ENCODE data around the gene CHL1. TPM values are rescaled to one million over a fixed set of nuclear protein-coding genes. Genes with fewer than 3 reads are reported as not detected.

Gene CHL1
- total RNA-seq, 1 donor from 2014 or later, result 35.5 TPM

GRCh38 chr3:394775-395174 is 198.2 kb downstream of the CHL1 start:
- peaks cover 1% of the 10 kb centered on the region for H3K9me3 Mint-ChIP-seq (ENCODE audit: unreplicated experiment)
- no peak overlapping the region for H3K4me3 Mint-ChIP-seq (ENCODE audit: unreplicated experiment)
- no peaks in the 10 kb centered on the region for H3K4me1 Mint-ChIP-seq (ENCODE audit: low read depth, unreplicated experiment)
- no peak overlapping the region for H3K27ac Mint-ChIP-seq (ENCODE audit: unreplicated experiment)
- no peak for DNase-seq
- TF ChIP-seq, protein P1, sequence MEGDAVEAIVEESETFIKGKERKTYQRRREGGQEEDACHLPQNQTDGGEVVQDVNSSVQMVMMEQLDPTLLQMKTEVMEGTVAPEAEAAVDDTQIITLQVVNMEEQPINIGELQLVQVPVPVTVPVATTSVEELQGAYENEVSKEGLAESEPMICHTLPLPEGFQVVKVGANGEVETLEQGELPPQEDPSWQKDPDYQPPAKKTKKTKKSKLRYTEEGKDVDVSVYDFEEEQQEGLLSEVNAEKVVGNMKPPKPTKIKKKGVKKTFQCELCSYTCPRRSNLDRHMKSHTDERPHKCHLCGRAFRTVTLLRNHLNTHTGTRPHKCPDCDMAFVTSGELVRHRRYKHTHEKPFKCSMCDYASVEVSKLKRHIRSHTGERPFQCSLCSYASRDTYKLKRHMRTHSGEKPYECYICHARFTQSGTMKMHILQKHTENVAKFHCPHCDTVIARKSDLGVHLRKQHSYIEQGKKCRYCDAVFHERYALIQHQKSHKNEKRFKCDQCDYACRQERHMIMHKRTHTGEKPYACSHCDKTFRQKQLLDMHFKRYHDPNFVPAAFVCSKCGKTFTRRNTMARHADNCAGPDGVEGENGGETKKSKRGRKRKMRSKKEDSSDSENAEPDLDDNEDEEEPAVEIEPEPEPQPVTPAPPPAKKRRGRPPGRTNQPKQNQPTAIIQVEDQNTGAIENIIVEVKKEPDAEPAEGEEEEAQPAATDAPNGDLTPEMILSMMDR (IDR thresholded peaks at IDR 0.05; ENCODE audit: partially characterized antibody, unreplicated experiment), result no peak
- no peaks in the 10 kb centered on the region for H3K27me3 Mint-ChIP-seq (ENCODE audit: unreplicated experiment)
- no peaks in the 10 kb centered on the region for H3K36me3 Mint-ChIP-seq (ENCODE audit: unreplicated experiment)

DNA sequence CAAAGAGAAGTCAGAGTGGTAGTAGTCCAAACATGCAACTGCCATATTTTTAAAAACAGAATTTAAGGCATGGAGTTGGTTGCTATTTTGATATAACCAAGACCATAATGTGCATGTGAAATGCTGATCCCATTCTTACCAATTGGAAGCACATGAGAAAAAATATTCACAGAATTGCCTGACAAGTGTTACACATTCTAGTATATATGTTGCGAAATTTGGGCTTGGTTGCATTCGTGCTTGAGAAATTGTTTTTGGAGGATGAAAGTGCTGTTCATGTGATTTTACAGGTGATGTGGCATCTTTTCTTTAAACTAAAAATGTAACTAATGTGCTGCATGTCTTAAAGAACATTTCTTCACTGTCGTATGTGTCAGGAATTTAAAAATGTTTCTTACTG is 199.7 kb downstream of the CHL1 start:
- no peak for DNase-seq
- TF ChIP-seq, protein P1 (IDR thresholded peaks at IDR 0.05; ENCODE audit: partially characterized antibody, unreplicated experiment), result no peak
- no peaks in the 10 kb centered on the region for H3K9me3 Mint-ChIP-seq (ENCODE audit: unreplicated experiment)
- no peaks in the 10 kb centered on the region for H3K27me3 Mint-ChIP-seq (ENCODE audit: unreplicated experiment)
- H3K36me3 Mint-ChIP-seq (ENCODE audit: unreplicated experiment), result no peaks in the 10 kb centered on the region
- H3K27ac Mint-ChIP-seq (ENCODE audit: unreplicated experiment), result no peak overlapping the region
- no peak overlapping the region for H3K4me3 Mint-ChIP-seq (ENCODE audit: unreplicated experiment)
- H3K4me1 Mint-ChIP-seq (ENCODE audit: low read depth, unreplicated experiment), result no peaks in the 10 kb centered on the region

DNA sequence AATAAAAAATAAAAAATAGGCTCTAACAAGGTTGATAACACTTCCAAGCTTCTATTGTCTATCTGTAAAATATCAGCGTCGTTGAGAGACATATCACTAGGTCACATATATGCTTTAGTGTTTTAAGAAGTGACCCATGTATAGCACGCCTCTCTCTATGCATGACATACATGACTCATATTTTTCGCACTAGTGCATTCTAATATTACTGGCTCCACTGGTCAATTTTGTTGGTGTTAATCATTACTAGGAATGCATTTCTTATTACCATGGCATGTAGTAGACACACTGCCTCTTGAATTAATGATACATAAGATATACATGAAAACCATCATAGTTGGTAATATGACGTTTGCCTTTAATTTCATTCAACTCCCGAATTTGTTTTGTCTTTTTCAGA is 203.1 kb downstream of the CHL1 start:
- TF ChIP-seq, protein P1 (IDR thresholded peaks at IDR 0.05; ENCODE audit: partially characterized antibody, unreplicated experiment), result no peak
- no peak for DNase-seq
- H3K4me3 Mint-ChIP-seq (ENCODE audit: unreplicated experiment), result no peak overlapping the region
- H3K36me3 Mint-ChIP-seq (ENCODE audit: unreplicated experiment), result no peaks in the 10 kb centered on the region
- H3K27ac Mint-ChIP-seq (ENCODE audit: unreplicated experiment), result no peak overlapping the region
- no peaks in the 10 kb centered on the region for H3K27me3 Mint-ChIP-seq (ENCODE audit: unreplicated experiment)
- no peaks in the 10 kb centered on the region for H3K9me3 Mint-ChIP-seq (ENCODE audit: unreplicated experiment)
- H3K4me1 Mint-ChIP-seq (ENCODE audit: low read depth, unreplicated experiment), result no peaks in the 10 kb centered on the region

DNA sequence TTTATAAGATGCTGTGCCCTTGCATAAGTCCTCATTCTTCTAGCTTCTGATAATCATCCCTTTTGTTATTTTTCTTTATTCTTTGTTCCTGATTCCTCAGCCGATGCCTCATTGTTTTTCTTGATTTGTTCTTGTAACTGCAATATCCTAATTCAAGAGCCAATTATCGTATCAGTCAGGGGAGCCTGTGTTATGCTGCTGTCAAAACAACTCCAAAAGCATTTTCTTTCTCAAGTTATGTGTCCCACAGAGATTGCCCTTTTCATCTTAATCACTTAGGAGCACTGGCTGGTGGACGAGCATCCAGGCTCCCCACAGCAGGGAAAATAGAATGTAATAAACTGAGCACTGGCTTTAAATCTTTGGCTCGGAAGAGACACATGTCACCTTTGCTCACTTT is 207.3 kb downstream of the CHL1 start:
- no peak for DNase-seq
- no peak overlapping the region for H3K27ac Mint-ChIP-seq (ENCODE audit: unreplicated experiment)
- no peaks in the 10 kb centered on the region for H3K4me1 Mint-ChIP-seq (ENCODE audit: low read depth, unreplicated experiment)
- no peaks in the 10 kb centered on the region for H3K9me3 Mint-ChIP-seq (ENCODE audit: unreplicated experiment)
- TF ChIP-seq, protein P1 (IDR thresholded peaks at IDR 0.05; ENCODE audit: partially characterized antibody, unreplicated experiment), result no peak
- no peak overlapping the region for H3K4me3 Mint-ChIP-seq (ENCODE audit: unreplicated experiment)
- H3K27me3 Mint-ChIP-seq (ENCODE audit: unreplicated experiment), result no peaks in the 10 kb centered on the region
- H3K36me3 Mint-ChIP-seq (ENCODE audit: unreplicated experiment), result no peaks in the 10 kb centered on the region

DNA sequence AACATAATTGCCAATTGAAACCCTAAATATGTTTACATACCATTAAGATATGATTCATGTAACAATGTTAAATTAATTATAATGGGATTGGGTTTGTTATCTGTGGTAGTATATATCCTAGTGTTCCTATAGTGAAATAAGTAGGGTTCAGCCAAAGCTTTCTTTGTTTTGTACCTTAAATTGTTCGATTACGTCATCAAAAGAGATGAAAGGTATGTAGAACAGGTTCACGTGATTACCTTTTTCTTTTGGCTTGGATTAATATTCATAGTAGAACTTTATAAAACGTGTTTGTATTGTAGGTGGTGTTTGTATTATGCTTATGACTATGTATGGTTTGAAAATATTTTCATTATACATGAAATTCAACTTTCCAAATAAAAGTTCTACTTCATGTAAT is 212.4 kb downstream of the CHL1 start:
- DNase-seq, result no peak
- H3K36me3 Mint-ChIP-seq (ENCODE audit: unreplicated experiment), result no peaks in the 10 kb centered on the region
- H3K4me1 Mint-ChIP-seq (ENCODE audit: low read depth, unreplicated experiment), result no peaks in the 10 kb centered on the region
- H3K27me3 Mint-ChIP-seq (ENCODE audit: unreplicated experiment), result no peaks in the 10 kb centered on the region
- TF ChIP-seq, protein P1 (IDR thresholded peaks at IDR 0.05; ENCODE audit: partially characterized antibody, unreplicated experiment), result no peak
- no peak overlapping the region for H3K4me3 Mint-ChIP-seq (ENCODE audit: unreplicated experiment)
- no peak overlapping the region for H3K27ac Mint-ChIP-seq (ENCODE audit: unreplicated experiment)
- H3K9me3 Mint-ChIP-seq (ENCODE audit: unreplicated experiment), result no peaks in the 10 kb centered on the region

Measured in glutamatergic neuron (in vitro differentiated cells).